PC-9 (cell line): ENCODE data around the gene PANX3. TPM values are rescaled to one million over a fixed set of nuclear protein-coding genes. Genes with fewer than 3 reads are reported as not detected.

Experiments
- BruUV-seq: library from RNA; stranded (reverse); fragments of 400-500 nt; replicated peaks from 2 replicates; lab custom pipeline; 2021; lab: Mats Ljungman, UMichigan
- CTCF ChIA-PET: fragments of 300-600 bp; sonication (Branson Sonifier 250); formaldehyde crosslinking; loops from one replicate; lab custom pipeline; 2022; ENCODE audit warnings: antibody characterized with exemption; lab: Charles Lee
- POLR2A ChIA-PET: fragments of 300-600 bp; sonication (Branson Sonifier 250); formaldehyde crosslinking; loops from one replicate; lab custom pipeline; 2022; ENCODE audit warnings: antibody characterized with exemption; ENCODE audit not compliant: unreplicated experiment; lab: Charles Lee
- DNase-seq, 2 experiments: peaks; one replicate each; pipeline versions ENCODE4 v3.0.0 to v3.0.0-alpha.2; 2015 to 2022; ENCODE audit warnings: mixed read lengths in 1 of 2
- H2AFZ ChIP-seq: fragments of 200-600 bp; sonication (generic); 2 replicates; pipeline ENCODE4 v1.8.1; 2017; ENCODE audit warnings: antibody characterized with exemption
- H3F3A ChIP-seq: fragments of 200-600 bp; sonication (generic); 2 replicates; pipeline ENCODE4 v1.8.1; 2017; ENCODE audit warnings: antibody characterized with exemption, mild to moderate bottlenecking, low read depth; ENCODE audit not compliant: insufficient read depth
- H3K27ac ChIP-seq: fragments of 200-600 bp; sonication (generic); 2 replicates; pipeline ENCODE4 v1.6.1; 2016; ENCODE audit warnings: mixed run types
- H3K27me3 ChIP-seq: fragments of 200-600 bp; sonication (generic); 2 replicates; pipeline ENCODE4 v1.6.1; 2016; ENCODE audit warnings: low read depth, mixed run types; ENCODE audit not compliant: insufficient read depth
- H3K36me3 ChIP-seq: fragments of 200-600 bp; sonication (generic); 2 replicates; pipeline ENCODE4 v1.6.1; 2016; ENCODE audit warnings: low read depth, mixed run types
- H3K4me1 ChIP-seq: fragments of 200-600 bp; sonication (generic); replicated peaks from 2 replicates; pipeline ENCODE4 v1.6.1; 2016; ENCODE audit warnings: mixed run types; ENCODE audit not compliant: insufficient read depth
- H3K4me2 ChIP-seq: fragments of 200-600 bp; sonication (generic); 2 replicates; pipeline ENCODE4 v1.6.1; 2017; ENCODE audit warnings: mixed run types
- H3K4me3 ChIP-seq: fragments of 200-600 bp; sonication (generic); 2 replicates; pipeline ENCODE4 v1.6.1; 2016; ENCODE audit warnings: mixed run types
- H3K79me2 ChIP-seq: fragments of 200-600 bp; sonication (generic); 2 replicates; pipeline ENCODE4 v1.6.1; 2017; ENCODE audit warnings: low read depth, mixed run types
- H3K9me2 ChIP-seq: fragments of 200-600 bp; sonication (generic); 2 replicates; pipeline ENCODE4 v1.8.1; 2017; ENCODE audit warnings: mild to moderate bottlenecking; ENCODE audit not compliant: insufficient read depth
- H3K9me3 ChIP-seq: fragments of 200-600 bp; sonication (generic); 2 replicates; pipeline ENCODE4 v1.8.1; 2016; ENCODE audit warnings: low read depth; ENCODE audit not compliant: insufficient read depth
- H4K20me1 ChIP-seq: fragments of 200-600 bp; sonication (generic); 2 replicates; pipeline ENCODE4 v1.8.1; 2017; ENCODE audit not compliant: insufficient read depth
- EZH2 ChIP-seq: fragments of 200-600 bp; sonication (generic); IDR thresholded peaks from 2 replicates; pipeline ENCODE4 v1.8.0; 2017; ENCODE audit warnings: antibody characterized with exemption, low read depth
- intact Hi-C: fragments of 100-400 bp; cut with micrococcal nuclease; formaldehyde crosslinking; loops from one replicate; pipeline ENCODE4 v1.10.0; 2022; ENCODE audit not compliant: unreplicated experiment
- total RNA-seq: library from RNA; stranded (reverse); gene quantifications from 2 replicates; pipeline ENCODE4 v1.2.3, GENCODE V29; 2021
- TF ChIP-seq, protein P1 (sequence below): fragments of 200-600 bp; sonication (generic); conservative IDR thresholded peaks from 2 replicates; pipeline ENCODE4 v1.6.1; 2017; ENCODE audit warnings: mixed run types, antibody characterized with exemption, mild to moderate bottlenecking, moderate library complexity

The PANX3 gene
- total RNA-seq, 1 experiment from 2014 or later: not detected

DNA sequence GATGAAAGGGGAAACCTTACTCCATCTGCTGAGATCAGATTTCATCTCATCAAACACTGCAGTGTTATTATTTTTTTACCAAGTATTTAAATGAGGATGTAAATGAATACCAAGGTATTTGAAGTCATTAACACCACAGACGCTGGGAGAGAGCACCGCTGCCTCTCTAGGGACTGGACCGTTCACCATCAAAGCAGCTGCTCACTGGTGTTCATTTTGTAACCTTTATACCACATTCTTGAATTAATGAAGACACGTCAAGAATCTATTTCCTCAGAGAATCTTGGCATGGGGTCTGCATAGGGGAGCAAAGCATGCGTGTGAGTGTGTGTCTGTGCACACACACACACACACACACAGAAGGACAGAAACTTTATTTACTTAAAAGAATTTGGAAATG is 46.7 kb downstream of the PANX3 start:
- no peak overlapping the region for H3K4me3 ChIP-seq
- no TSS peak for BruUV-seq
- ChIA-PET POLR2A (no interaction called here), CTCF (no interaction called here)
- H3K79me2 ChIP-seq: no peaks in the 10 kb centered on the region
- intact Hi-C loops: no loop called here
- no peaks in the 10 kb centered on the region for H3K4me1 ChIP-seq
- no peak for TF ChIP-seq EZH2
- TF ChIP-seq, protein P1, sequence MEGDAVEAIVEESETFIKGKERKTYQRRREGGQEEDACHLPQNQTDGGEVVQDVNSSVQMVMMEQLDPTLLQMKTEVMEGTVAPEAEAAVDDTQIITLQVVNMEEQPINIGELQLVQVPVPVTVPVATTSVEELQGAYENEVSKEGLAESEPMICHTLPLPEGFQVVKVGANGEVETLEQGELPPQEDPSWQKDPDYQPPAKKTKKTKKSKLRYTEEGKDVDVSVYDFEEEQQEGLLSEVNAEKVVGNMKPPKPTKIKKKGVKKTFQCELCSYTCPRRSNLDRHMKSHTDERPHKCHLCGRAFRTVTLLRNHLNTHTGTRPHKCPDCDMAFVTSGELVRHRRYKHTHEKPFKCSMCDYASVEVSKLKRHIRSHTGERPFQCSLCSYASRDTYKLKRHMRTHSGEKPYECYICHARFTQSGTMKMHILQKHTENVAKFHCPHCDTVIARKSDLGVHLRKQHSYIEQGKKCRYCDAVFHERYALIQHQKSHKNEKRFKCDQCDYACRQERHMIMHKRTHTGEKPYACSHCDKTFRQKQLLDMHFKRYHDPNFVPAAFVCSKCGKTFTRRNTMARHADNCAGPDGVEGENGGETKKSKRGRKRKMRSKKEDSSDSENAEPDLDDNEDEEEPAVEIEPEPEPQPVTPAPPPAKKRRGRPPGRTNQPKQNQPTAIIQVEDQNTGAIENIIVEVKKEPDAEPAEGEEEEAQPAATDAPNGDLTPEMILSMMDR: no peak
- H3K4me2 ChIP-seq: no peak overlapping the region
- no peaks in the 10 kb centered on the region for H3F3A ChIP-seq
- no peak overlapping the region for H2AFZ ChIP-seq
- H3K27me3 ChIP-seq: no peaks in the 10 kb centered on the region
- no peaks in the 10 kb centered on the region for H3K36me3 ChIP-seq
- H3K9me3 ChIP-seq: no peaks in the 10 kb centered on the region
- no peak overlapping the region for H3K27ac ChIP-seq
- no peaks in the 10 kb centered on the region for H4K20me1 ChIP-seq
- DNase-seq: no peak
- H3K9me2 ChIP-seq: no peaks in the 10 kb centered on the region

DNA sequence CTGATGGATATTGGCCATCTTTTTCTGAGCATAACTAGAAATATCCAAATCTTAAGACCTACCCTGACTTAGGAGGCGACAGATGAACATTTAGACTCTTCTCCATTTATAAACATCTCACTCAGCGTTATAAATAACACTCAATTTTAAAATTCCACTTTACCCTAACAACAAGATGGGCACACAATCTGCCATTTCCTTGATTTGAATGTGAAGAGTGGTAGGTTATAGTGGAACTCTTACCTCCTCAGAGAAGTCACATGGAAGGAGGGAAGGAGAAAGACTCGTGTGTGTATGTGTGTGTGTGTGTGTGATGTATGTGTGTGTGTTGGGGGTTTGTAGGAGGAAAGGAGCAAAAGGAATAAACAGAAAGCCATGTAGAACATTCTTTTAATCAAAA is 47.3 kb downstream of the PANX3 start:
- intact Hi-C loops: no loop called here
- DNase-seq: no peak
- Histone ChIP-seq H3K4me2 (no peak overlapping the region), H3F3A (no peaks in the 10 kb centered on the region), H4K20me1 (no peaks in the 10 kb centered on the region), H3K27me3 (no peaks in the 10 kb centered on the region), H3K4me1 (no peaks in the 10 kb centered on the region), H3K9me2 (no peaks in the 10 kb centered on the region), H3K9me3 (no peaks in the 10 kb centered on the region), H3K36me3 (no peaks in the 10 kb centered on the region), H2AFZ (no peak overlapping the region), H3K27ac (no peak overlapping the region), H3K4me3 (no peak overlapping the region), H3K79me2 (no peaks in the 10 kb centered on the region)
- ChIA-PET CTCF (no interaction called here), POLR2A (no interaction called here)
- BruUV-seq: no TSS peak
- TF ChIP-seq, protein P1: no peak
- TF ChIP-seq EZH2: no peak

GRCh38 chr11:124658986-124659385 is 47.8 kb downstream of the PANX3 start:
- intact Hi-C loops: no loop called here
- Histone ChIP-seq H3K36me3 (no peaks in the 10 kb centered on the region), H3K4me3 (no peak overlapping the region), H3F3A (no peaks in the 10 kb centered on the region), H3K79me2 (no peaks in the 10 kb centered on the region), H3K9me3 (no peaks in the 10 kb centered on the region), H3K9me2 (no peaks in the 10 kb centered on the region), H3K4me1 (no peaks in the 10 kb centered on the region), H4K20me1 (no peaks in the 10 kb centered on the region), H2AFZ (no peak overlapping the region), H3K27me3 (no peaks in the 10 kb centered on the region), H3K27ac (no peak overlapping the region), H3K4me2 (no peak overlapping the region)
- no TSS peak for BruUV-seq
- TF ChIP-seq, protein P1: no peak
- no peak for TF ChIP-seq EZH2
- ChIA-PET CTCF (no interaction called here), POLR2A (no interaction called here)
- no peak for DNase-seq
